ENCODE data around the gene METTL17.

METTL17 gene

DNA sequence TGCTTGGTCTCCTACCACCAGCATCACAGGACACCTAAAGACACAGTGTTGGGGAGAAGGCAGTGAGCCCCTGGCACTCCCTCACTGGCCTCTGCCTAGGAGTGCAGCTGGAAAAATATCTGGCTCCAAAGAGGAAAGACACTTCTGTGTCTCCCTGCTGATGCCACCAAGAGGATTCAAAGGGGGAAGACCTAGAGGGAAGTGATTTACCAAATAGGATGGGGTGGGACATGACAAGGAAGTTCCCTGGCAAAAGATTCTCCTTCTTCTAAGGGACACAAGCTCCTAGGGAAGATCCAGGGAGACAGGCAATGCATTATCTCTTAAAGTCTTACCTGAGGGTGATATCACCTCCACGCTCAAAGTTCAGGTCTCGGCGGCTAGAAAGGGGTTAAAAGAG is 29.0 kb downstream of the METTL17 start:
- TF ChIP-seq POLR2AphosphoS5 (IDR thresholded peaks at IDR 0.05; ENCODE audit: low read depth, low read length) (no peak), POLR2A (IDR thresholded peaks at IDR 0.05; ENCODE audit: low read depth, low read length) (no peak), TAF1 (IDR thresholded peaks at IDR 0.05; ENCODE audit: borderline replicate concordance, low read depth, low read length) (no peak)
- FAIRE-seq: no peak

DNA sequence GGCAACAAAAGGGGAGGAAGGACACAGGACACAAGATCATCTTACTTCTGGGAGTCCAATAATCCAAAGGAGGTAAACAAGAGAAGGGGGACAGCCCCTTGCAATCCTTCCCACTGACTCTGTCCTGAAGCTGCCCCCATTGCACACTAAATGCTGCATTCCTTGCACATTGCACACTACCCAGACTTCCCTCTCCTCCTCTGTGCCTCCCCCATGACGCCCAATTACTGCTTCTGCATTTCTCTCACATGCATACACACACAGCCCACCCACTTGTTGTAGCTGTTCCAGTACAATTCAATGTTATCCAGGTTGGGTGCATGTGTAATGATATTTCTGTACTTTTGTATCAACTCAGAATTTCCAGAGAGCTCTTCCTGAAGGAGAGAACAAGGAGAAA is 29.6 kb downstream of the METTL17 start:
- FAIRE-seq: no peak
- TF ChIP-seq POLR2AphosphoS5 (IDR thresholded peaks at IDR 0.05; ENCODE audit: low read depth, low read length): no peak
- no peak for TF ChIP-seq POLR2A (IDR thresholded peaks at IDR 0.05; ENCODE audit: low read depth, low read length)
- no peak for TF ChIP-seq TAF1 (IDR thresholded peaks at IDR 0.05; ENCODE audit: borderline replicate concordance, low read depth, low read length)
- DNase-seq (ENCODE audit: insufficient read length): no peak

More for the DNA sequence above, 29.0 kb downstream of the METTL17 start:
- no peak for DNase-seq (ENCODE audit: insufficient read length)

DNA sequence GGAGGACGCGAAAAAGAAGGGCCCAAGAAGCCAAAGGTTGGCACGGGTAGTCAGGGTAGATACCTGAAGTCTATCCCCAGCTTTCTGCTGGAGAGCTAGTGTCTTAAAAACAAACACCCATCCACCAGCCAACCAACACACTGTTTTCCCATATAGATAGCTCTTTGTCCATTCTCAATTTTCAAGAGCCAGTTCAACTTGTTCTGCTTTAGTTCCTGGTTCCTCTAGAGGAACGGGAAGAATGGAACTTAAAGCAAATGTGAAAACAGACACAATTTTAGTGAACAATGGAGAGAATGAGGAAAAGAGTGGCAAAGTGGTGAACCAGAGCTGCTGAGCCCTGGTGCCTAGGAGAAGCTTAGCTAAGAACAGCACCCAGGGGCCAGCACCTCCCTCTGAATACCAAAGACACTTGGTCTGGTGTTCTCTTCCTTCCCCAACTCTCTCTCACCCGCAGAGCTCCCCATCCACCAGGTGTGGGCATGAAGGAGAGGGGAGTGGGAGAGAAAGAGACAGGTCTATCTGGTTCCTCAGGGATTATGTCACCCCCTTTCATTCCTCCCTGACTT is 31.3 kb downstream of the METTL17 start:
- TF ChIP-seq POLR2AphosphoS5 (IDR thresholded peaks at IDR 0.05; ENCODE audit: low read depth, low read length) (no peak), POLR2A (IDR thresholded peaks at IDR 0.05; ENCODE audit: low read depth, low read length) (no peak), TAF1 (IDR thresholded peaks at IDR 0.05; ENCODE audit: borderline replicate concordance, low read depth, low read length) (no peak)
- DNase-seq (ENCODE audit: insufficient read length) (no peak), FAIRE-seq (no peak)

DNA sequence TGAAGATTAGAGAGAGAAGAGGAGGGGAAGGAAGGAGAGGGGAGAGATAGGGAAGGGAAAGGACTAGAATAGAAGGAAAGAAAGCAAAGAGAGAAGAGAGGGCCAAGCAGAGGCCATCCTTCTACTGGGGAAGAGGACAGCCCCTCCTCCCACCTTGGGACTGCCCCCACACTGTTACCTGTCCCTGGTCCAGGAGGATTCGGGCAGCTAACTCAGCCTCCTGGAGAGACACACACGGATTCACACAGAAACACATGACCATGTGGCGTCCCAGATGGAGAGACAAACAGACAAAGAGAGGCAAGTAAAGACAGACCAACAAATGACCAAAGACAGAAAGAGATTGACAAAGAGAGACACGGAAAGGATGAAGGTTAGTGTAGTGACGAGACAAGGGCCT is 32.9 kb downstream of the METTL17 start:
- DNase-seq (ENCODE audit: insufficient read length) (no peak), FAIRE-seq (no peak)
- TF ChIP-seq TAF1 (IDR thresholded peaks at IDR 0.05; ENCODE audit: borderline replicate concordance, low read depth, low read length): no peak
- no peak for TF ChIP-seq POLR2A (IDR thresholded peaks at IDR 0.05; ENCODE audit: low read depth, low read length)
- no peak for TF ChIP-seq POLR2AphosphoS5 (IDR thresholded peaks at IDR 0.05; ENCODE audit: low read depth, low read length)

DNA sequence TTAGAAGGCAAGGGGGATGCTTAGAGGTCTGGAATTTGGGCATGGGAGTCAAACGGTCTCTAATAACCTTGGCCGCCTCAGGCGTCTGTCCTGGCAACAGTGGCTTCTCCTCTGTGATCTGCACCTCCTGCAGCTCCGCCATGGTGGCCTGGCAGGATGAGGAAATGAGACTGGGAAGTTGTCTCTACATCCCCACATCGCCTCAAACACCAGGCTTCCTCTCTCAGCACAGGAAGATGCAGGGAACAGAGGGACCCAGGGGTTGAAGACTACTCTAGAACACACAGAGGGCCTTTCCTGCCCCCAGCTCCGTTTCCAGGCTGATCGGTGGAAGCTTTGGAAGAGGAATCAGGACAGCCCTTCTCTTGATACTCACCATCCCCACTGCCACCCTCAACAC is 33.4 kb downstream of the METTL17 start:
- TF ChIP-seq POLR2AphosphoS5 (IDR thresholded peaks at IDR 0.05; ENCODE audit: low read depth, low read length): no peak
- no peak for TF ChIP-seq POLR2A (IDR thresholded peaks at IDR 0.05; ENCODE audit: low read depth, low read length)
- DNase-seq (ENCODE audit: insufficient read length) (no peak), FAIRE-seq (no peak)

DNA sequence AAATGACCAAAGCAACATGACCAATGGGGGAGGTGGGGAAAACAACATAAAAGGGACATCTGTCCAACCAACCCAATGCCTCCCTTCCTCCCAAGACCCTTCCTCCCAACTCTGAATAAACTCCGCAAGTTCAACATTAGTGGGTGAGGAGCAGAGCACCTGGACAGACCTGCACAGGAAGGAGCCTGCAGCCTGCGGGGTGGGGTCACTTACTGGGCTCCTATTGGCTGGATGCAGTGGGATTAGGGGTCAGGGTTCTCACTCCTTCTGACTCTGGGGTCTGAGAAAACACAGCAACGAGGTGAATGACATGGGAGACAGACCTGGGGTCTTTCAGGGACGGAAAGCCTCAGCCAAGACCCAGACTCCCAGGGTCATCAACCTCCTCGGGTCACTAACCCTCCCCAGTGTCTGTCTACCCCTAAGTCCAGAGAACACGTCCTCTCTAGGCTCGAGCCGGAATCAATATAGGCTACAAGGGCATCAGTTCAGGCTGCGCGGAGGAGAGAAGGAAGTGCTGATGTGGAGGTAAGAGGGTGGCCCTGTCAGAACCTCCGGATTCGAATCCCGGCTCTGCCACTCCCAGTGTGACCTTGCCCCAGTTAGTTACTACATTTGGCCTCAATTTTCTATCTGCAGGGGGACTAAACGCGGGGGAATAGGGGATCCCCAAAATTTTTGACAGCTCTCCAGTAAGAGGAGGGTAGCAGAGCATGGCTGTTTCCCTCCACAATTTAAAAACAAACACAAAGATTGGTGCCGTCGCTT is 34.2 kb downstream of the METTL17 start:
- no peak for DNase-seq (ENCODE audit: insufficient read length)
- TF ChIP-seq POLR2A (IDR thresholded peaks at IDR 0.05; ENCODE audit: low read depth, low read length) (no peak), POLR2AphosphoS5 (IDR thresholded peaks at IDR 0.05; ENCODE audit: low read depth, low read length) (no peak), TAF1 (IDR thresholded peaks at IDR 0.05; ENCODE audit: borderline replicate concordance, low read depth, low read length) (no peak)
- FAIRE-seq: no peak

DNA sequence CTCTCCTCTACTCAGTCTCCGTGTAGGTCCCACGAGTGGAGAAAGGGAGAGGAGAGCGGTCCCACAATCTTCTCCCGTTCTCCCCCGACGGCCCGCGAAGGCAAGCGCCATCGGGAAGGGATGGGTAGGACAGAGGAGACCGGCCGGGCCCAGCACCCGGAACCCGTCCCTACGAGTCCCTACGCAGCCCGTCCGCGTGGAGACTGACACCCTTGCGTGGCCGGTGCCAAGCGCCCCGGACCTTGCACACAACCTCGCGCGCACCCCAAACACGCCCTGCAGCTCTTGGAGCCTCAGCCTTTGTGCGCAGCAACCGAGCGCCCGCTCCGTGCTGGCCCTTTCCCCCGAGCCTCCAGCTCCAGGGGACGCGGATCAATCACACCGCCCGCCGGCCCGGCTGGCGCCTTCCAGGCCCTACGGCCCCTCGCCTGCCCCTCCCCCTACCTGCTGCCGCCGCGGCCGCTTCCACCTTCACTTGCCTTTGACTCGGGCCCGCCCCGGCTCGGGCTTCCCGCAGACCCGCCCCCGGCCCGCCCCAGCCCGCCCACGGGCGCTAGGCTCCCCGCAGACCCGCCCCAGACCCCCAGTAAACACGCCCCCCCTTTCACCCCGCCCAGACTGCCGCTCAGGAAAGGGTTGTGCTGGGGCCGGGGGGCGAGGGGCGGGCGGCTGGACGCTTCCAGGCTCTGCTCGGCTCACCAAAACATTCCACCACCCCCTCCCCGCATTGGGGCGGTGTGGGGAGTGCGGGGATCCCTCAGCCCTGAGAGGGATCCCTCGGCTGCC is 35.0 kb downstream of the METTL17 start, which contains the start of gene NDRG2:
Gene NDRG2, minus strand, starts transcription at position 477 of the 786 bp plus-strand sequence. CDS start 1,746 bp downstream, outside the sequence.
- DNase-seq (ENCODE audit: insufficient read length) (peak; percentile 50), FAIRE-seq (no peak)
- TF ChIP-seq POLR2A (IDR thresholded peaks at IDR 0.05; ENCODE audit: low read depth, low read length) (no peak), TAF1 (IDR thresholded peaks at IDR 0.05; ENCODE audit: borderline replicate concordance, low read depth, low read length) (no peak), POLR2AphosphoS5 (IDR thresholded peaks at IDR 0.05; ENCODE audit: low read depth, low read length) (no peak)

DNA sequence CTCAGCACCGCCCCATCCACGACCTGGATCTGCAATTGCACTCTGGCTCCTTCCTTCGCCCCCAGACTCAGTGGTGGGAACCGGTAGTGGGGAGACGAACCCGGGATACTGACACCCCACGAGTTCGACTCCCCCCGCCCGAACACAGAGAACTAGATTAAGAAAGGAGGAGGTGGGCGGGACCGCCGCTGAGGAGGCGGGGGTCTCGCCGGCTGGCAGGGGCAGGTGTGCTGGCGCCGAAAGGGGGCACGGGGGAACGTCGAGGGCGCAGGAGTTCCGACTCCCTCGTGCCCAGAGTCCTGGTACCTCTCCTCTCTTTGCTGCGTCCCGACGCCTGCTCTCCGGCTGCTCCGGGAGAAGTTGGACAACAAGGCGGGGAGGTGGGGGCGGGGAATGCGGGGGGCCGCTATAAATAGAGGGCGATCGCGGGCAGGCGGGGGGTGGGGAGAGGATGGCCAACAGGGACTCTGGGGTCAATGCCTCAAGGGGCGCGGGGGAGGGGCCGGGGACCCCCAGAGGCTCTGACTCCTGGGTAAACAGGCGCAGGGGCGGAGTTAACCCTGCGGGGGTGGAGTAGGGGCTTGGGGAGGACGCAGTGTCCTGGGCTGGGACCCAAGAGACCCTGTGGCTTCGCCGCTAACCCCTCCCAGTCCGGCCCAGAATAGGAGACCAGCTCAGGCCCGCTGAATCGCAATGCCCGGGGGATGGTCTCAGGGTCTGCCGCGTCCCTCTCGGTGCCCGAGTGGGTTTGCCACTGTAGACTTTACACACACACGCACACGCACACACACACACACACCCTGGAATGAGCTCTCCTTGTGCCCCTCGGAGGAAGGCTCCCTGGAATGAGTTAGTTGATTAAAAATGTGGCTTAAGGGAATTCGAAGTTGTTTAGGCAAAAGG is 35.8 kb downstream of the METTL17 start:
- TF ChIP-seq TAF1 (IDR thresholded peaks at IDR 0.05; ENCODE audit: borderline replicate concordance, low read depth, low read length) (no peak), POLR2AphosphoS5 (IDR thresholded peaks at IDR 0.05; ENCODE audit: low read depth, low read length) (no peak), POLR2A (IDR thresholded peaks at IDR 0.05; ENCODE audit: low read depth, low read length) (no peak)
- FAIRE-seq (no peak), DNase-seq (ENCODE audit: insufficient read length) (no peak)

DNA sequence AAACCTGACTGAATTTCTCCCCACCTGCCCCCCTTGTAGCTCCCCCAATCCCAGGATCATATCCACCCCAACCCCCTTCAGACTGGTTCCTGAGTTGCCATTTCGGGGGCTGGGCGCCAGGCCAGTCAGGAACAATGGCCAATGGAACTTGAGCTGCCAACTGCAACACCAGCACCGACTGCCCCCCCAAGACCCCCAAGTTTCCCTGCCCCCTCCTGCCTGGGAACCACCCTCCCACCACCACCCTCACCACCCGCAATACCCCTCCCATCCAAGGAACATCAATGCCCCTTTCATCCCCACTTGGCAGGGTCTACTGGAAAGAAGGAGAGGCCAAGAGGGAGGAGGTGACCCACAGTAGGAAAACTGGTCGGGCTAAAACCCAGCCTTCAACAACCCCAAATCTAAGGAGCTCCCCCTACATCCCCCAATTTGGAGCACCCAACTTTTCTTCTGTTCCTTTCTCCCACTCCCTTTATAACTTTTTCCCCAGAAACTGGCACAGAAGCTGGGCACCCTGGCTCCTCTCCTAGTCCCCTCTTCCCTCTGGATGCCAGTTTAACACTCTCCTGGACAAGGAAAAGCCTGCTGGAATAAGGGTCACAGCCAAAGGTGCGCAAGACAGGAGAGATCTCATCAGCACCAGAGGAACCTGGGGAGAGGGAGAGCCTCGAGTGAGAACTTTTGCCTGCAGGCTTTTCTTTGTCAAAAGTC is 36.7 kb downstream of the METTL17 start:
- FAIRE-seq: no peak
- TF ChIP-seq TAF1 (IDR thresholded peaks at IDR 0.05; ENCODE audit: borderline replicate concordance, low read depth, low read length): no peak
- TF ChIP-seq POLR2AphosphoS5 (IDR thresholded peaks at IDR 0.05; ENCODE audit: low read depth, low read length): no peak
- TF ChIP-seq POLR2A (IDR thresholded peaks at IDR 0.05; ENCODE audit: low read depth, low read length): no peak
- no peak for DNase-seq (ENCODE audit: insufficient read length)

DNA sequence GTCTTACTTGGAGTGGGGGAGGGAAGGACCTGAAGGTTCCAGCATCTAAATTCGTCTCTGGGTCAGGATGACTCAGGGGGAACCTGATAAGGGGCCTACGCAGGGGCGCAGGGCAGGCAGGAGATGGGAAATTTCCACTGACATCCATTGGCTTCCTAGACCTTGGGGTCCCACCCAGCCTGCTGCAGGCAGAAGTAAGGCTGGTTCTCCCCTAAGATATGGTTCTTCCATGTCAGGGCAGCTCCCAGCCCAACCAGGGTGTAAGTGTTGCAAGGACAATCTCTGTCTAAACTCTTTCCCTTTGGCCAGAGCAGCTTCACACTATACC is 37.2 kb downstream of the METTL17 start:
- FAIRE-seq: no peak
- no peak for DNase-seq (ENCODE audit: insufficient read length)
- TF ChIP-seq POLR2A (IDR thresholded peaks at IDR 0.05; ENCODE audit: low read depth, low read length) (no peak), TAF1 (IDR thresholded peaks at IDR 0.05; ENCODE audit: borderline replicate concordance, low read depth, low read length) (no peak), POLR2AphosphoS5 (IDR thresholded peaks at IDR 0.05; ENCODE audit: low read depth, low read length) (no peak)
